PC-3 (cell line): ENCODE measurements around the gene IL17B.

Experiments
- CTCF ChIP-seq: fragments of 300-600 bp; sonication (generic); conservative IDR thresholded peaks from 2 replicates; pipeline ENCODE4 v1.5.1; 2017; ENCODE audit warnings: antibody characterized with exemption, low read depth, mild to moderate bottlenecking, low read length
- EZH2 ChIP-seq: fragments of 300-600 bp; sonication (generic); IDR thresholded peaks from one replicate; pipeline ENCODE4 v1.6.1; 2017; ENCODE audit warnings: antibody characterized with exemption, mild to moderate bottlenecking, low read length; ENCODE audit not compliant: unreplicated experiment
- EZH2phosphoT487 ChIP-seq: fragments of 300-600 bp; sonication (generic); IDR thresholded peaks from 2 replicates; pipeline ENCODE4 v1.6.1; 2018; ENCODE audit warnings: mild to moderate bottlenecking, antibody characterized with exemption, low read length, borderline replicate concordance

DNA sequence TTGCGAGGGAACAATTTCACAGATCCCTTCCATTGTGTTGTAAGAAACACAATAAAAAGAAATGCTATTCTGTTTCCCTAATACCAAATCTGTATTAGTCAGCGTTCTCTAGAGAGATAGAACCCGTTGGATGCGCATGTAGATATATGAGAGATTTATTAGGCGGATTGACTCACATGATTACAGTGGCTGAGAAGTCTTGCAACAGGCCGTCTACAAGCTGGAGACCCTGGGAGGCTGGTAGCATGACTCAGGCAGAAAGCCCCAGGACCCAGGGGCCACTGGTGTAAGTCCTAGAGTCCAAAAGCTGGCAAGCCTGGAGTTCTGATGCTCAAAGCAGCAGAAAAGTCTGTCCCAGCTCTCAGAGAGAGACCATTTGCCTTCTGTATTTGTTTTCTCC lies 18.4 kb upstream of the IL17B start:
- no peak for TF ChIP-seq CTCF
- TF ChIP-seq EZH2phosphoT487, result no peak
- no peak for TF ChIP-seq EZH2
